Kidney tubule cell (primary cell): ENCODE results near the gene FGFR4.
"Not testable (repeated sequence)": the region's sequence is repeated elsewhere in the genome, so short reads cannot be mapped to it uniquely, and the experiment has no call there.

Source experiments
- DNase-seq: peaks from one replicate; pipeline ENCODE4 v3.0.0-alpha.2; 2018; ENCODE audit warnings: low spot score

The FGFR4 gene

DNA sequence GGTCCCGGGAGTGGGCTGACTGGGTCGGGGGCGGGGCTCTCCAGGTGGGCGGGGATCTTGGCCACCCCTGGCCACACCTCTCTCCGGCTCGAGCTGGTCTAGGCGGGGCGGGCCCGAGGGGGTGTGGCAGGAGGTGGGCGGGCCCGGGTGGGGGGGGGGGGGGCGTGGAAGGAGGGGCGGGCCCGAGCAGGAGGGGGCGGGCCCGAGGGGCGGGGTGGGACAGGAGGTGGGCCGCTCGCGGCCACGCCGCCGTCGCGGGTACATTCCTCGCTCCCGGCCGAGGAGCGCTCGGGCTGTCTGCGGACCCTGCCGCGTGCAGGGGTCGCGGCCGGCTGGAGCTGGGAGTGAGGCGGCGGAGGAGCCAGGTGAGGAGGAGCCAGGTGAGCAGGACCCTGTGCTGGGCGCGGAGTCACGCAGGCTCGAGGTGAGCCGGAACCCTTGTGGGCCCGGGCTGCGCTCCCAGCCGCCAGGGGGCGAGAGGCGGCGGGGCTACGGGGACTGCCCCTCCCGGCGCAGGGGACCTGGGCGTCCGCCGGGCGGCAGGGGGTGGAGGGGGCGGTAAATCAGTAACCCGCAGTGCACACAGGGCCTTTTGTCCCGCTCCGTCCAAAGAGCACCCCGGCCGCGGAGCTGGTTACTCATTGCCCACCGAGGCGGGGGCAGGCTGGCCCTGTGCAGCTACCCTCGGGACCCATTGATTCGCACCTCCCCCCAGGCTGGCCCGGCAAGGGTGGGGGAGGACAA, at the start of gene FGFR4:
FGFR4 (plus strand) TSS at position 262 of the 744 bp plus-strand sequence. CDS start 2,688 bp downstream, outside the sequence.
- DNase-seq: peak; percentile 96

DNA sequence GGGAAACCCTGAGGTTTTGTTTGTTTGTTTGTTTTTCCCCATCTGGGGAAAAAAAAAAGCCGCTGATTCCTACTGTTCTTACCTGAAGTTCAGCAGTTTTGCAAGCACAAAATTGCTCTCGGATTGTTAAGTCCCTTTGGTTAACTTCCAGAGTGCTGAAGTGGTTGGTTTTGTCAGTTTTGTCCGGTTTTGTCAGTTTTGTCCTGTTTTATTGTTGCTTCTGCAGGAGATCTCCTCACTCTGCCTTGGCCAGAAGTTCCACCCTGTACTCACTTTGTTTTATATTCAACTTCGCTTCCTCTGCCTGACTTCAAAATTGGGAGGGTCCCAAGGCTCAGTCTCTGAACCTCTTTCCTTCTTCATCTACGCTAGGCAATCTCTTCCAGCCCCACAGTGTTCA, 49.8 kb upstream of the FGFR4 start:
- no peak for DNase-seq

DNA sequence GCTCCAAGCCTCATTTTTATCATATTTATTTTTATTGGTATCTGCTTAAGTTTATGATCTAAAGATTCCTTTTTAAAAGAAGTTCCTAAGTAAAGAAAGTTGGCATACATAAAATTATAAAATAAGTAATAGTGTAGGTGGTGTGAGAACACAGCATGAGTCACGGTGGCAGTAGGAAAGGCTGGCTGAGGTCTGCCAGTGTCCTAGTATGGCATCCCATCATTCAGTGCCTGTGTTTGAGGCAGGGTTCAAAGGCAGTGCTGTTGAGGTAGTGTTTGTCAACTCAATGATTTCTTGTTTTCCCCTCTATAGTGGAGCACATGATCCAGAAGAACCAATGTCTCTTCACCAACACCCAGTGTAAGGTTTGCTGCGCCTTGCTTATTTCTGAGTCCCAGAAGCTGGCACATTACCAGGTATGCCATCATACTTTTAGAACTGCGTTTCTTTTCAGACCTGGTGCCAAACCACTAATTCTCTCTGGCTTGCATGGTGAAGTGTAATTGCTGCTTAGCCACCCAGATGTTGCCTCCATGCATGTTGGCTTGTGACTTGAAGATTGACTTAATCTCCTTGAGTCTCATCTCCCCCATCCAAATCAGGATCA, 45.8 kb upstream of the FGFR4 start:
- no peak for DNase-seq

DNA sequence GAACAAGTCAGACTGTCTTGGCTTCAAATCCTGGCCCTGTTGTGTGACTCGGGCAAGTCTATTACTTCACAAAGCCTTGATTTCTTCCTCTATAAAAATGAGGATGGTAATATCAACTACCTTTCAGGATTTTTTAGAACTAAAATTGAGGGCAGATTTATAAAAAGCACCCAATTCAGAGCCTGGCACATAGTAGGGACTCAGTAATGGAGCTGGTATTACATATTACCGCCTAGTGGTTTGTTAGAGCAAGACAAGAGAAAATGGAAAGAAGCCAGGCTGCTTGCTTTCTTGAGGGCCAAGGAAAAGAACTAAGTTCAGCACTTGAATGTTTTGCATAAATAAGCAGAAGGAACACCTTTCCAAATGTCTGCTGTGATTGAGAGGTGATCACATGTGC, 44.8 kb upstream of the FGFR4 start:
- no peak for DNase-seq

DNA sequence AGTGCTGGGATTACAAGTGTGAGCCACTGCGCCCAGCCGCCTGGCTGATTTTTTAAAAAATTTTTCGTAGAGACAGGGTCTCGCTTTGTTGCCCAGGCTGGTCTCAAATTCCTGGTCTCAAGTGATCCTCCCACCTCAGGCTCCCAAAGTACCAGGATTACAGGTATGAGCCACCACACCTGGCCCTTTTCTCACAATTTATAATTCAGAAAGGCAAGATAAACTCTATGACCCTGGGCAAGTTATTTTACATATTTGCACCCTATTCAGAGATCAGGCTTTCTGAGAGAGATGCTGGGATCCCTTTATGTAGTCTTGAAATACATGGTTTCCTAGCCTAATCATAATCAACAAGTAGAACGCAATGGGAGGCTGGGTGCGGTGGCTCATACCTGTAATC, 43.6 kb upstream of the FGFR4 start:
- no peak for DNase-seq

DNA sequence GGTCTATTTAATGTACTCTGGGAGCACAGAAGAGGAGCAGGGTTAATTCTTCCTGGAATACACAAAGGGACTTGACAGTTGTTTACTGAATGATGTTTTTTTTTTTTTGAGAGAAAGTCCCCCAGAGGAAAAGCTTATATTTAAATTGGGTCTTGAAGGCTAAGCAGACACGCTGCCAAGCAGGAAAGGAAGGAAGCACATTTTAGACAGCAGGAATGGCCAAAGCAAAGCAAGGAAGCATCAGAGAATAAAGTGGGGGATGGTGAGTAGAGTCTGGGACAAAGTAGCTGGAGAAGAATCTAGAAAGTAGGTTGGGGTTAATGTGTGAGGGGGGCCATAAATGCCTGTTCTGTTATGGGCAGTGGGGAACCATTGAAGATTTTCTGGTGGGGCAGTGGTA, 42.8 kb upstream of the FGFR4 start:
- DNase-seq: no peak

DNA sequence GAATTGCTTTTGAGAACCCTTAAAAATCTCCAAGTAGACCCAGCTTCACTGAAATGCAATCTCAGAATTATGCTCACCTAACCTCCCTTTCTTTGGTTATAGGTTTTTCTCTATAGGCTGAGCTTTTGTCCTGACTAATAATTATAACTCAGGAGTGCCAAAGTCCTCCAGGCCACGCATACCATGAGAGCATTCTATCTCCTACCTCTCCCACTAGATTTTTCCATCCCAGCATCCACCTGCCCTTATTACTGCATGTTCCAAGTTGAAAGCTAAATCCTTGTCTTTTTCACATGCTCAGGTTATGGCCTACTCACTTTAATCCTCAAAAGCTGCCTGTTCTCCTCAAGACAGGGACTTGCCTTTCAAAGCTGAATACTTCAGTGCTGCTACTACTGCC, 42.1 kb upstream of the FGFR4 start:
- DNase-seq: no peak

DNA sequence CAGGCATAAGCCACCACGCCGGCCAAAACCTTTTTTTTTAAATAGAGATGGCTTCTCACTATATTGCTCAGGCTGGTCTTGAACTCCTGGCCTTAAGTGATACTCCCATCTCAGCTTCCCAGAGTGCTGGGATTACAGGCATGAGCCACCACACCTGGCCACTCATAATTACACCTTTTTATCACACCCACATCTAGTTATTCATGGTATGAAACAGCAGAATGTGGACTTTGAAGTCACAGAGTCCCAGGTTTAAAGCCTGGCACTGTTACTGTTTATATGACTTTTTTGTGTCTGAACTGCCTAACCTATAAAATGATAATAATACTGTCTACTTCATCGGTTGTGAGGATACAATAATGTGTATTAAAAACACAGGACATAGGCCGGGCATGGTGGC, 41.1 kb upstream of the FGFR4 start:
- DNase-seq: no peak

DNA sequence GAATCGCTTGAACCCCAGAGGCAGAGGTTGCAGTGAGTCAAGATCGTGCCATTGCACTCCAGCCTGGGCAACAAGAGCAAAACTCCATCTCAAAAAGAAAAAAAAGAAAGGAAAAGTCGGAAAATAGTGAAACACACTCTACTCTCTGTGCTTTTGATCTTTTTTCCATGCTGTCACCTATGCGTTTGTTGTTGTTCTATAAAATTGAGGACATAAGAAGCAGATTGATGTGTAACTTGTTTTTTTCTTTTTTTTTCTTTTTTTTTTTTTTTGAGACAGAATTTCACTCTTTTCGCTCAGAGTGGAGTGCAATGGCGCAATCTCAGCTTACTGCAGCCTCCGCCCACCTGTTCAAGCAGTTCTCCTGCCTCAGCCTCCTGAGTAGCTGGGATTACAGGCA, 38.2 kb upstream of the FGFR4 start:
- not testable (repeated sequence) for DNase-seq

DNA sequence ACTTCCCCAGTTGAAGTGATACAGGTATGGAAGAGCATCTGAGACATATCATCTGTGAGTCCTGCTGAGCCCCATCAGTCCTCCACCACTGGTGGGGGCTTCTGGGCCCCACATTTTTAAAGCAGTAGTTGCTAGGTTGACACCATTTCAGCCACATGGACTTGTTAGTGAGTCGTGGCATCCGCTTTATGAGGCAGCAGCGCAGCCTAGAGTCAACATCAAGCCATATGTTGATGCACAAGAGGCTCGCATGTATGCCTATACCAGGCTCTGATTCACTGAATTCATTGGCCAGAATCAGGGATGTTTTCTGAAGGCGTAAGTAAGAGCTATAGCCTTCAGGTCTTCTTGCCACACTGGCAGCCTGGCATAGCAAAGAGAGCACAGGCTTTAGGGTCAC, 37.4 kb upstream of the FGFR4 start:
- DNase-seq: no peak

DNA sequence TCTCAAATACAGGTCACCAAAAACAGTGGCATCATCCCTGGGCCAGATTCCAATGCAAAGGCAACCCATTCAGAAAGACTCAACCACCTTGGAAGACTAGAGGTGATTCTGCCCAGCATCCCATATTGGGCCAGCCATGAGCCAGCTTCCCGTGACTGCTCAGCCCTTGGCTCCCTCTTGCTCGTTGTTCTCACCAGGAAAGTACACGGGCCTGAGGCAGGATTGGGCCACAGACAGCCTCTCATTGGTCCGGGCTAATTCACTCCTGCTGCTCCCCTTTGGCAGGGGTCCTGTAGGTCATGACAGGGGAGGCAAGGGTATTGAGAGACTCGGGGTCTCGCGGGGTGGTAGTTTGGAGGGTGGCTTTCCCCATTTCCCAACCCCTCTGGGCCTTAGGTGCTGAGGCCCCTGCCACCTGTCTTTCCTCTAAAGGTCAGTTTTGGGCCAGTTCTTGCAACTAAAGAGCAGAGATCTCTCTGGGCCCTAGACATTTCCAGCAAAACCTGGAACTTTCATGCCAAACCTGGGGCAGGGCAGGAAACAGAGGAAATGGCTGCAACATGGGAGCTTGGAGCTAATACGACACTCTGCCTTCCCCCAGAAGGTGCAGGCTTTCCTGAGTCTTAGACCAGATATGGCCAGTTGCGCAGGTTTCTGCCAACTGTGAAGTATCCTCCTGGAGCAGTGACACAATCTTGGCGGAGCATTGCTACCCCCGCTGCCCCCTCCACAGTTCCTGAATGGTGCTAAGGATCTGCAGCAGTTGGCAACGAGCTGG, 22.0 kb upstream of the FGFR4 start:
- DNase-seq: no peak

DNA sequence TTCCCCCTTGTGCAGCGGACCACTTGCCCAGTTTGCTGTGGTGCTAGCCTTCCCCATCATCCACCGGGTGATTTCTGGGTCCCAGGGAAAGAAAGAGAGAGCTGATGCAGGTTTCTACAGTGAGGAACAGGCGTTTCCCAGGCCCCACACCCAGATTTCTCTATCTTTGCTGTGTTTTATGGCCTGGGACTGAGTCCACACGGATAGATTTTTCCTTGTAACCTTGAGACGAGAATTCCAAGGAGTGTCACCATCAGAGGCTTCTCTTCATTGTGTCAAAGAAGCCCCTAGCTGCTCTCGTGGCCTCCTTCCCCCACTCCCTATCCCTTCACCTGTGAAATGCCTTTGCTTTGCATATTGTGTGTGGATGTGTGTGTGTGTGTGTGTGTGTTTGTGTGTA, 21.2 kb upstream of the FGFR4 start:
- no peak for DNase-seq

DNA sequence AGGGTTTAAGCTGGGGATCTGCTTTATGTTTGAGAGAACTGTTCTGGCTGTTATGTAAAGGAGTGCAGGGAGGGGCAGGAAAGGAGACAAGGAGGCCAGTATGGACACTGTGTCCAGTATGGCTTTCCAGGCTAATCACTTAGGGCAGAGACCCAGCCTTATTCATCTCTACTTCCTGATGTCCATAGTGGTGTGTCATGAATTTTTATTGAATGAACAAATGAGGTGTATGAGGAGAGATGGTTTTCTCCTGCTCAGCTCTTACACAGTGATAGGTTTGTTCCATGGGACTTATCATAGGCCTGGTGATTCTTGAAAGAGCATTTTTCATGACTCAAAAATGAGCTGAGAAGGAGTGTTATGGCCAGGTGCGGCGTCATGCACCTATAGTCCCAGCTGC, 20.5 kb upstream of the FGFR4 start:
- peak; percentile 84 for DNase-seq

DNA sequence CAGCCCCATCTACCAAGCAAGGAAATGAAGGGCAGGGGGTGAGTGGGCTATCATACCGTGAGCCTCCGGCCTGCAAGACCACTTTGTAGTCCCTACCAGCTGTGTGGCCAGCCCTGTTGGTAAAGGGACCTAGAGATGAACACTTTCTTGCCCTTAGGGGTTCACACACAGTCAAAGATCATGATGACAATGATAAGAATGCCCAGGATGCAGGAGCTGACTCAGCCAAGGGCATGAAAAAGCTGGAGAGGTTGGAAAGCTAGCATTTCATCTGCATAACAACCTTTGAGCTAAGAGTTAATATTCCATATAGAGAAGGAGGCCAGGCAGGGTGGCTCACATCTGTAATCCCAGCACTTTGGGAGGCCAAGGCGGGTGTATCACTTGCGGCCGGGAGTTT, 19.2 kb upstream of the FGFR4 start:
- DNase-seq: peak; percentile 34

DNA sequence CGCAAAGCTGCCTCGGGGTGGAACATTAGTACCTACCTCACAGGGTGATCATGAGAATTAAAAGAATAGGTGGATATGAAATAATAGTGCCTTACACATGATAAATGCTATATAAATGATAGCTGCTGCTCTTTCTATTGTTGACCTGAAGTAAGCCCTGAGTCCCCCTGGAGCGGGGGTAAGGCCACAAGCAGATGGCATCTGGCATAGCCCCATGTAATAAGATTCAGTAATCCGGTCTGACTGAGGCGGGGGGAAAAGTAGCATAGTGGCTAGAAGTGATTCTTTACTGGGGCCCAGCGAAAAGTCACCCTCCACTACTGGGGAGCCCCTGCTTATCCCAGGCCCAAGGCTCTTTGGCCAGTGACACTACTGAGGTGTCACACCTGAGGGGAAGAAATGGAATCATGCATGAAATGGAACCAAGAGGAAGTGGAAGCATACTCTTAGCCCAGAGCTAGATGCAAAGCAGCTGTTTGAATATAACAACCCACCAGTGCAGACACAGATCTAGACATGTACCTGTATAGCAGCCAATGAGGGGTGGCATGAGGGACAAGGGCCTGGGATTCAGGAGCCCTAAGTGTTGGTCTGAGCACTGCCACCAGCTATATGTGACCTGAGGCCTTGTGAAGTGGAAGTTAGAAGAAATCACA, 16.1 kb upstream of the FGFR4 start:
- DNase-seq: no peak

DNA sequence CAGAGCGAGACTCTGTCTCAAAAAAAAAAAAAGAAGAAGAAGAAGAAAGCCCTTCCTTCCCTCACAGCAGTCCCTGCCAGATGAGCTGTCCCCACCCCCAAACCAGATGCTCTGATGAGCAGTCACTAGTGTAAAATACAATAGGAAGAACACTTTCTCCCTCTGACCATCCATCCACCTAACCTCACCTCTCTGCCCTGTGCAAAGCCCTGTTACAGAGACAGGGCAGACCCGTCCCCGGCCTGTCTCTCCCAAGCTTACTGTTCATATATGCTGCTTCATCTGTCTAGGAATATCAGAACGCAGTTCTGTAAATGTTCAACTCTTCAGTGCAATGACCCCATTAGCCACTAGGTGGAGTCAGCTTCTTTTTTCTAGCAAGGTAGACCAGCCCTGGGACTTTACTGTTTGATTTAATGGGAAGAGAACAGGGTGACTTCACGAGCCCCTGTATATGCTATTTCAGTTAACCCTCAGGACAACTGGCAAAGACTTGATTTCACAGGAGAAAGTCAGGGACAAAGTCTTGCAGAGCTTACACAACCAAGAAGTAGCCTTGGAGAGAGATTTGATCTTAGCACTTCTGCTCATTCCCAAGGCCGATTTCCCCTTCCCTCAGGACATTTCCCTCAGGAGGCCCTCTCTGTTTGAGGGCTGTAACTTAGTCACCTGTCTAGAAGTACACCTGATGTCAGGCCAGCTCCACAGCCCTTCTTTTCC, 14.9 kb upstream of the FGFR4 start:
- DNase-seq: peak; percentile 89

DNA sequence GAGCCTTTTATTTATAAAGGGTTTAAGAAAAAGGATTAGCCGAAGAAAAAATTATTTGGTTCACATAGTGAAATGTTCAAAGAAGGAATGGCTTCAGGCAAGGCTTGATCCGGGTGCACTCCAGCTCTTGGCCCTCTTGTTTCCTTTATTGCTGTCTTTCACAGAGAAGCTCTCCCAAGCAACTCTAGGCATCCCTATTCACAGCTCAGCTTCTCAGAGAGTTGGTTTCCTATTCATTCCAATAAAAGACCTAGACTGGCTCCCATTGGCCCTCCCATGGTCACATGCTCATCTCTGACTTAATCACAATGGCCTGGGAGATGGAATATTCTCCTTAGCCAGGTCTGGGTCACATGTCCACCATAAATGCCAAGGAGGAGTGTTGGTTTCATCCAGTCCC, 9.4 kb upstream of the FGFR4 start:
- peak; percentile 17 for DNase-seq

DNA sequence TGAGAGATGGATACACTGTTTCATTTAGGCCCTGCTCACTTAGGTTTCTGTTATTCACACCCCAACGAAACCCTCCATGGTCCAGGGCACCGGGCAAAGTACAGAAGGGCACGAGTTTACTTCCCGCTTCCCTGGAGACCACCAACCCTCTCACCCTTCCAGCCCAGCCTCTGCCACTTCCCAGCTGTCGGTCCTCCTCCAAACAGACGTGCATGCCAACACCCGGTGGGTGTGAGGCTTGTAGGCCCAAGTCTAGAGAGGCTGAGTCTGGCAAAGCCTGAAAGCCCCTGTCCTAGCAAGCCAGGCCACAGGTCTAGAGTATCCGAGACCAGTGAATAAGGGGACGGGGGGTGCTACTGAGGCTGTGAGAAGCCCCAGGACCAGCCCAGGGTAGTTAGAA, 7.1 kb upstream of the FGFR4 start:
- no peak for DNase-seq

DNA sequence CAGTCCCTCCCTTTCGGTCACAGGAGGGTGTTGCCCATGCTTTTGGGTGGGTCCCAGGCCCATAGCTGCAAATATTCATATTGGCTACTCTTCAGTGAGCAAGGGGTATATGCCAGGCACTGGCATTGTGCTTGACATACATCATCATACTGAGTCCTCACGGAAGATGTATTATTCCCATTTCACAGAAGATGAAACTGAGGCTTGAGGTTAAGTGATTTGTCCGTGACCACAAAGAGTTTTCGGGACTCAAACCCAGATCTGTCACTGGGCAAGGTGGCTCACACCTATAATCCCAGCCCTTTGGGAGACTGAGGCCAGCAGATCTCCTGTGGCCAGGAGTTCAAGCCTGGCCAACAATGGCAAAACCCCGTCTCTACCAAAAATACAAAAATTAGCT, 6.5 kb upstream of the FGFR4 start:
- no peak for DNase-seq

DNA sequence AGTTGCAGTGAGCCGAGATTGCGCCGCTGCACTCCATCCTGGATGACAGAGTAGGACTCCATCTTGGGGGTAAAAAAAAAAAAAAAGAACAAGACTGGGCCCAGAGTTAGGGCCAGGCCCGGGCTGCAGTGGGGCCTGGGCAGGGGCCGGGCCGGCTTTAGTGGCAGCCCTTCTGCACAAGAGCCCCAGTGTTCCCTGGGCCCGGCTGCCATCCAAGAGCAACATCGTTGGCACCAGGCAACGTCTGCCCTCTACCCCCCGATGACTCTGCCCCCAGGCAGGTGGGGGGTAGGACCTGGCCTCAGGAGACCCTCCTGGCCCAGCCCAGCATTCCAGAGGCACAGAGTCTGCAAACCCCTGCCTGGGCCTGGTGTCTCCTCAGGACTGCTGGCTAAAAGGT, 4.9 kb upstream of the FGFR4 start:
- DNase-seq: no peak

DNA sequence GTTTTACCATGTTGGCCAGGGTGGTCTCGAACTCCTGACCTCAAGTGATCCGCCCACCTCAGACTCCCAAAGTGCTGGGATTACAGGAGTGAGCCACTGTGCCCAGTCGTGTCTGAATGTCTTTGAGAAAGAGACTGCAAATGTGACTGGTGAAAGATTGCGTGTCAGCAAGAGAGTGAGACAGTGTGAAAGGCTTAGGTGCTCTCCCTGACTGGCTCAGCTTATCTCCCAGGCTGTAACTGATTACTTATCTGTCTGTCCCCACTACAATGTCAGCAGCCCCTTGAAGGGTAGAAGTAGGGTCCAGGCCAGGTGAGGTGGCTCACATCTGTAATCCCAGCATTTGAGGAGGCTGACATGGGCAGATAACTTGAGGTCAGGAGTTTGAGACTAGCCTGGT, 3.4 kb upstream of the FGFR4 start:
- no peak for DNase-seq

DNA sequence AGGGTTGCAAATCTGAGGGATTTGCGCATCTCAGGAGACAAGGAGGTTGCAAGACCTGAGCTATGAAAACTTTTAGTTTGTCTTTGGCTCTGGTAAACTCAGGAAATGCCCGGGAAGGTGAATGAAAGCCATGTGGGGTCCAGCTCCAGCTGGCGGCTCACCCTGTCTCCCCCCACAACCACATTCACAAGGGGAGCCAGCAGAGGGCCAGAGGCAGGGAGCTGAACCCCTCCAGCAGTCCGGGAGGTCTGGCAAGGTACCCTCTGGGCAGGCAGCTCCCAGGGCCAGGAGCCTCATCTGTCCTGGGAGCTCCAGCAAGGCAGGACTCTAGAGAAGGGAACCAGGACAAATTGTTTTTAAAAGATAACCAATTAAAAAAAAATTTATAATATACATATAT, 2.5 kb upstream of the FGFR4 start:
- no peak for DNase-seq
